Measurements from ENCODE around the gene HTT.

- TF ChIP-seq CTCF (IDR thresholded peaks at IDR 0.05; ENCODE audit: low read depth, low read length, missing input control) (no peak), TAF1 (conservative IDR thresholded peaks at IDR 0.05) (no peak), HNF4A (conservative IDR thresholded peaks at IDR 0.05) (peak in 1 of 2 donors; percentile 46), REST (IDR thresholded peaks at IDR 0.05) (no peak), RAD21 (IDR thresholded peaks at IDR 0.05) (no peak), MAX (IDR thresholded peaks at IDR 0.05) (no peak)
Measured at GRCh38 chr4:3073158-3074077, 1.1 kb upstream of the HTT start.
